Colonic mucosa (tissue), 4 donors: ENCODE data around the gene ZNF774. TPM values are rescaled to one million over a fixed set of nuclear protein-coding genes. Genes with fewer than 3 reads are reported as not detected.

Experiments used
- DNase-seq: peaks from one replicate; pipeline ENCODE4 v3.0.0-alpha.2; 2020
- H3K27ac ChIP-seq: fragments of 200-600 bp; one replicate; pipeline ENCODE4 v1.8.0; 2021
- H3K27me3 ChIP-seq: fragments of 200-600 bp; one replicate; pipeline ENCODE4 v1.8.0; 2021
- H3K36me3 ChIP-seq: fragments of 200-600 bp; one replicate; pipeline ENCODE4 v1.8.0; 2021
- H3K4me1 ChIP-seq: fragments of 200-600 bp; one replicate; pipeline ENCODE4 v1.8.0; 2021; ENCODE audit warnings: mild to moderate bottlenecking
- H3K4me3 ChIP-seq: fragments of 200-600 bp; one replicate; pipeline ENCODE4 v1.8.0; 2021
- H3K9ac ChIP-seq, 2 donors: one replicate each; pipeline ENCODE4 v1.7.0; 2013; ENCODE audit warnings: control low read depth in 2 of 2, low read depth in 2 of 2, low read length in 2 of 2
- H3K9me3 ChIP-seq: fragments of 200-600 bp; one replicate; pipeline ENCODE4 v1.8.0; 2021
- CTCF ChIP-seq: fragments of 200-600 bp; IDR thresholded peaks from one replicate; pipeline ENCODE4 v1.8.0; 2022; ENCODE audit warnings: antibody characterized with exemption, mild to moderate bottlenecking
- intact Hi-C: fragments of 100-400 bp; cut with DNase I; formaldehyde crosslinking; loops from one replicate; pipeline ENCODE4 v1.14.1; 2022
- total RNA-seq, 2 donors: library from RNA; stranded (reverse); fragmentation: NEBNext Ultra II Directional in 1 of 2; extraction: Animal tissue kit (Norgen Biotek cat#: 25700) in 1 of 2; gene quantifications; one replicate each; pipeline ENCODE4 v1.2.1, GENCODE V29; 2021
- donor health status: healthy.
- donor health status: DM: no; HTN: no; CAD: no.
- donor health status: DM: no; HTN: no; CAD: no.

Gene ZNF774
- total RNA-seq, 2 donors from 2014 or later = 13.7 to 13.9 TPM

GRCh38 chr15:90351479-90352106, 491 bp upstream of the ZNF774 start:
- H3K9me3 ChIP-seq = no peaks in the 10 kb centered on the region
- H3K4me3 ChIP-seq = peak overlapping the region; percentile 68
- peaks cover 2% of the 10 kb centered on the region for H3K4me1 ChIP-seq
- H3K27me3 ChIP-seq = no peaks in the 10 kb centered on the region
- no peaks in the 10 kb centered on the region for H3K36me3 ChIP-seq
- intact Hi-C loops = no loop called here
- DNase-seq = no peak
- TF ChIP-seq CTCF = no peak
- H3K27ac ChIP-seq = no peak overlapping the region
- peak overlapping the region; percentile 37 to 93 for H3K9ac ChIP-seq

- H3K27ac ChIP-seq = no peak overlapping the region
- no peak overlapping the region for H3K9ac ChIP-seq
- intact Hi-C loops = no loop called here
- TF ChIP-seq CTCF = no peak
- H3K4me3 ChIP-seq = no peak overlapping the region
- H3K9me3 ChIP-seq = no peaks in the 10 kb centered on the region
- peaks cover 6% of the 10 kb centered on the region for H3K4me1 ChIP-seq
- no peak for DNase-seq
- no peaks in the 10 kb centered on the region for H3K36me3 ChIP-seq
- no peaks in the 10 kb centered on the region for H3K27me3 ChIP-seq
Observed at GRCh38 chr15:90354986-90355385, 2.9 kb downstream of the ZNF774 start.

- peak; percentile 73 for DNase-seq
- intact Hi-C loops = no loop called here
- TF ChIP-seq CTCF = no peak
Observed at GRCh38 chr15:90358124-90359033, 6.3 kb downstream of the ZNF774 start.

GRCh38 chr15:90360746-90361145, 8.7 kb downstream of the ZNF774 start:
- Histone ChIP-seq H3K9ac (no peak overlapping the region), H3K27me3 (no peaks in the 10 kb centered on the region), H3K4me1 (peaks cover 4% of the 10 kb centered on the region), H3K9me3 (no peaks in the 10 kb centered on the region), H3K4me3 (no peak overlapping the region), H3K27ac (no peak overlapping the region), H3K36me3 (no peaks in the 10 kb centered on the region)
- TF ChIP-seq CTCF = no peak
- no peak for DNase-seq
- intact Hi-C loops = no loop called here

More at GRCh38 chr15:90358124-90359033, 6.3 kb downstream of the ZNF774 start:
- Histone ChIP-seq H3K36me3 (no peaks in the 10 kb centered on the region), H3K27ac (peak overlapping the region; percentile 75), H3K9ac (peak overlapping the region in 1 of 2 donors; percentile 40), H3K9me3 (no peaks in the 10 kb centered on the region), H3K4me1 (peaks cover 4% of the 10 kb centered on the region), H3K27me3 (no peaks in the 10 kb centered on the region), H3K4me3 (no peak overlapping the region)

- Histone ChIP-seq H3K27me3 (no peaks in the 10 kb centered on the region), H3K36me3 (no peaks in the 10 kb centered on the region), H3K4me1 (peaks cover 4% of the 10 kb centered on the region), H3K9ac (no peak overlapping the region), H3K4me3 (no peak overlapping the region), H3K27ac (no peak overlapping the region), H3K9me3 (no peaks in the 10 kb centered on the region)
- no peak for DNase-seq
- intact Hi-C loops = no loop called here
- TF ChIP-seq CTCF = no peak
Observed at GRCh38 chr15:90362936-90363212, 10.8 kb downstream of the ZNF774 start.
